NB4 (cell line): ENCODE data around the gene THEMIS.

Experiments used
- CTCF ChIP-seq: IDR thresholded peaks from one replicate; pipeline ENCODE4 v1.5.1; 2012; ENCODE audit warnings: low read depth, low read length
- MAX ChIP-seq: IDR thresholded peaks from 2 replicates; pipeline ENCODE4 v1.6.1; 2011; ENCODE audit warnings: low read depth, low read length
- POLR2A ChIP-seq: IDR thresholded peaks from 2 replicates; pipeline ENCODE4 v1.6.1; 2011; ENCODE audit warnings: mild to moderate bottlenecking; ENCODE audit not compliant: insufficient read length; ENCODE audit errors: extremely low read depth

- no peak for TF ChIP-seq CTCF
- no peak for TF ChIP-seq MAX
- TF ChIP-seq POLR2A = no peak
Observed at GRCh38 chr6:127786109-127786508, 114.7 kb downstream of the THEMIS start.
